Measurements from ENCODE around the gene CLDN14.

Gene CLDN14

GRCh38 chr21:36477001-36477400 lies 2.9 kb downstream of the CLDN14 start:
- TF ChIP-seq, protein P1, sequence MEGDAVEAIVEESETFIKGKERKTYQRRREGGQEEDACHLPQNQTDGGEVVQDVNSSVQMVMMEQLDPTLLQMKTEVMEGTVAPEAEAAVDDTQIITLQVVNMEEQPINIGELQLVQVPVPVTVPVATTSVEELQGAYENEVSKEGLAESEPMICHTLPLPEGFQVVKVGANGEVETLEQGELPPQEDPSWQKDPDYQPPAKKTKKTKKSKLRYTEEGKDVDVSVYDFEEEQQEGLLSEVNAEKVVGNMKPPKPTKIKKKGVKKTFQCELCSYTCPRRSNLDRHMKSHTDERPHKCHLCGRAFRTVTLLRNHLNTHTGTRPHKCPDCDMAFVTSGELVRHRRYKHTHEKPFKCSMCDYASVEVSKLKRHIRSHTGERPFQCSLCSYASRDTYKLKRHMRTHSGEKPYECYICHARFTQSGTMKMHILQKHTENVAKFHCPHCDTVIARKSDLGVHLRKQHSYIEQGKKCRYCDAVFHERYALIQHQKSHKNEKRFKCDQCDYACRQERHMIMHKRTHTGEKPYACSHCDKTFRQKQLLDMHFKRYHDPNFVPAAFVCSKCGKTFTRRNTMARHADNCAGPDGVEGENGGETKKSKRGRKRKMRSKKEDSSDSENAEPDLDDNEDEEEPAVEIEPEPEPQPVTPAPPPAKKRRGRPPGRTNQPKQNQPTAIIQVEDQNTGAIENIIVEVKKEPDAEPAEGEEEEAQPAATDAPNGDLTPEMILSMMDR (IDR thresholded peaks at IDR 0.05): no peak

DNA sequence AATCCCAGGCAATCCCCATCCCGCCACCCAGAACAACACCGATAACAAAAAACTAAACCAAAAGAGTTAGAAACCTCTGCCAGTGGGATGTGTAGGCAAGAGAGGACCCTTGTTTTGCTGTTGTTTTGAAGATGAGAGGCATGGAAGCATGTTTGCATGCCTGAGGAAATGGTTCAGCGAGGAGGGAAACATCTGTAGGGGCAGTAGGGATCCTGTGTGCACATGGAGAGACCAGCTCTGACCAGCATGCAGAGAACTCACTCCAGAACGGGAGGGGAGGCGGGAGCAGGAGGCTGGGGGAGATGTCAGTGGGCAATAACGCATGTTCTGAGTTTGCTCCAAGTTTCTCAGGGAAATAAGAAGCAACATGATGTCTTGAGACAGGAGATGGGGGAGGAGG lies 5.3 kb downstream of the CLDN14 start:
- TF ChIP-seq, protein P1 (IDR thresholded peaks at IDR 0.05): no peak

DNA sequence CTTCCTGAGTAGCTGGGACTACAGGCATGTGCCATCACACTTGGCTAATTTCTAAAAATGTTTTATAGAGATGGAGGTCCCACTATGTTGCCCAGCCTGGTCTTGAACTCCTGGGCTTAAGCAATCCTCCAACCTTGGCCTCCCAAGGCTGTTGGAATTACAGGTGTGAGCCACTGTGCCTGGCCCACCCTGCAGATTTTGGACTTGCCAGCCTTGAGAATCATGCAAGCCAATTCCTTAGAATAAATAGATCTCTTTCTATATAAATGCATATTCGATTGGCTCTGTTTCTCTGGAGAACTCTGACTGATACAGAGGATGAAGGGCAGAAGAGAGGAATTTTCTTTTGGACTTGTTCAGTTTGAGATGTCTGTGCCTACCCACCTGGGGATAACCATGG lies 6.7 kb downstream of the CLDN14 start:
- TF ChIP-seq, protein P1 (IDR thresholded peaks at IDR 0.05): no peak

- TF ChIP-seq, protein P1 (IDR thresholded peaks at IDR 0.05): no peak
Observed at GRCh38 chr21:36472377-36472776, 7.5 kb downstream of the CLDN14 start.

GRCh38 chr21:36471254-36471723 lies 8.6 kb downstream of the CLDN14 start:
- TF ChIP-seq, protein P1 (IDR thresholded peaks at IDR 0.05): no peak

- TF ChIP-seq, protein P1 (IDR thresholded peaks at IDR 0.05): no peak
Observed at GRCh38 chr21:36470294-36470693, 9.6 kb downstream of the CLDN14 start.

GRCh38 chr21:36466061-36466511 lies 13.8 kb downstream of the CLDN14 start:
- TF ChIP-seq, protein P1 (IDR thresholded peaks at IDR 0.05): no peak

DNA sequence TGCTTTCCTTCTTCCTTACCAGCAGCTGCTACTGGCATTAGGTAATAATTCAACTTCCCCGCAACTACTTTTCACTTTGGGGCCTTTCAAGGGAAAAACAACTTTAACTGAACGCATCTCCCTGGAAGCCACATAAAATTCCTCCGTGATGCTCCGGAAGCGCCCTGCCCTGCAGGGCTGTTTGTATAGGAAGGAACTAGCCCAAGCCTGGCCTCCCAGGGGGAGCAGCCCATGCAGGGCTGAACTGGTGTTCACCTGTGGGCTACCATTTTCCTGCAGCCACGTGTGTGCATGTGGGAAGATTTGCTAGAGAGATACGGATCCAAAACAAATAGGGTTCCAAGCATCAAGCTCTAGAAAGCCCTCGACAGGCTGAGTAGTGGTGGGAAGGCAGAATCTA lies 14.4 kb downstream of the CLDN14 start:
- TF ChIP-seq, protein P1 (IDR thresholded peaks at IDR 0.05): no peak
